Endothelial cell (in vitro differentiated cells): ENCODE data around the gene RAPGEF2. TPM values are rescaled to one million over a fixed set of nuclear protein-coding genes. Genes with fewer than 3 reads are reported as not detected.

Experiments used
- DNase-seq: peaks from one replicate; pipeline ENCODE4 v3.0.0; 2021; ENCODE audit warnings: low spot score
- H3K27ac Mint-ChIP-seq: one replicate; pipeline ENCODE4 v1.8.0; 2021; ENCODE audit warnings: mixed read lengths, inconsistent platforms; ENCODE audit not compliant: unreplicated experiment
- H3K27me3 Mint-ChIP-seq: one replicate; pipeline ENCODE4 v1.8.0; 2021; ENCODE audit warnings: mild to moderate bottlenecking, moderate library complexity, mixed read lengths, inconsistent platforms; ENCODE audit not compliant: unreplicated experiment
- H3K36me3 Mint-ChIP-seq: one replicate; pipeline ENCODE4 v1.8.0; 2021; ENCODE audit warnings: mild to moderate bottlenecking, low read depth, mixed read lengths, inconsistent platforms; ENCODE audit not compliant: unreplicated experiment
- H3K4me1 Mint-ChIP-seq: one replicate; pipeline ENCODE4 v1.8.0; 2021; ENCODE audit warnings: mild to moderate bottlenecking, mixed read lengths, inconsistent platforms; ENCODE audit not compliant: unreplicated experiment
- H3K4me3 Mint-ChIP-seq: one replicate; pipeline ENCODE4 v1.8.0; 2021; ENCODE audit warnings: mild to moderate bottlenecking, mixed read lengths, inconsistent platforms; ENCODE audit not compliant: unreplicated experiment
- H3K9me3 Mint-ChIP-seq: one replicate; pipeline ENCODE4 v1.8.0; 2021; ENCODE audit warnings: mixed read lengths, inconsistent platforms; ENCODE audit not compliant: unreplicated experiment
- total RNA-seq: library from RNA; stranded (reverse); fragmentation: NEBNext Ultra II Directional; extraction: Animal tissue kit (Norgen Biotek cat#: 25700); gene quantifications from one replicate; pipeline ENCODE4 v1.2.1, GENCODE V29; 2021; ENCODE audit not compliant: unreplicated experiment
- TF ChIP-seq, protein P1 (sequence below): fragments of 200-600 bp; sonication (generic); IDR thresholded peaks from one replicate; pipeline ENCODE4 v1.5.0; 2021; ENCODE audit warnings: antibody characterized with exemption; ENCODE audit not compliant: unreplicated experiment

RAPGEF2 gene
- total RNA-seq, 1 donor from 2014 or later: 108 TPM

DNA sequence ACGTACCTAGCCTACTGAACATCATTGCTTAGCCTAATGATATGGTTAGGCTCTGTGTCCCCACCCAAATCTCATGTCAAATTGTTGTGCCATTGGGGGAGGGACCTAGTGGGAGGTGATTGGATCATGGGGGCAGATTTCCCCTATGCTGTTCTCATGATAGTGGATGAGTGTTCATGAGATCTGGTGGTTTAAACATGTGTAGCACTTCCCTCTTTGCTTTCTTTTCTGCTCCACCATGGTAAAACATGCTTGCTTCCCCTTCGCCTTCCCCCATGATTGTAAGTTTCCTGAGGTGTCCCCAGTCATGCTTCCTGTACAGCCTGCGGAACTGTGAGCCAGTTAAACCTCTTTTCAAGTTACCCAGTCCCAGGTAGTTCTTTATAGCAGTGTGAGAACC is 102.6 kb downstream of the RAPGEF2 start:
- TF ChIP-seq, protein P1, sequence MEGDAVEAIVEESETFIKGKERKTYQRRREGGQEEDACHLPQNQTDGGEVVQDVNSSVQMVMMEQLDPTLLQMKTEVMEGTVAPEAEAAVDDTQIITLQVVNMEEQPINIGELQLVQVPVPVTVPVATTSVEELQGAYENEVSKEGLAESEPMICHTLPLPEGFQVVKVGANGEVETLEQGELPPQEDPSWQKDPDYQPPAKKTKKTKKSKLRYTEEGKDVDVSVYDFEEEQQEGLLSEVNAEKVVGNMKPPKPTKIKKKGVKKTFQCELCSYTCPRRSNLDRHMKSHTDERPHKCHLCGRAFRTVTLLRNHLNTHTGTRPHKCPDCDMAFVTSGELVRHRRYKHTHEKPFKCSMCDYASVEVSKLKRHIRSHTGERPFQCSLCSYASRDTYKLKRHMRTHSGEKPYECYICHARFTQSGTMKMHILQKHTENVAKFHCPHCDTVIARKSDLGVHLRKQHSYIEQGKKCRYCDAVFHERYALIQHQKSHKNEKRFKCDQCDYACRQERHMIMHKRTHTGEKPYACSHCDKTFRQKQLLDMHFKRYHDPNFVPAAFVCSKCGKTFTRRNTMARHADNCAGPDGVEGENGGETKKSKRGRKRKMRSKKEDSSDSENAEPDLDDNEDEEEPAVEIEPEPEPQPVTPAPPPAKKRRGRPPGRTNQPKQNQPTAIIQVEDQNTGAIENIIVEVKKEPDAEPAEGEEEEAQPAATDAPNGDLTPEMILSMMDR: no peak
- peak overlapping the region; percentile 44 for H3K4me3 Mint-ChIP-seq
- no peak for DNase-seq
- peaks cover 56% of the 10 kb centered on the region for H3K4me1 Mint-ChIP-seq
- peaks cover 13% of the 10 kb centered on the region for H3K36me3 Mint-ChIP-seq
- no peaks in the 10 kb centered on the region for H3K9me3 Mint-ChIP-seq
- peaks cover 13% of the 10 kb centered on the region for H3K27me3 Mint-ChIP-seq
- H3K27ac Mint-ChIP-seq: peak overlapping the region; percentile 81

DNA sequence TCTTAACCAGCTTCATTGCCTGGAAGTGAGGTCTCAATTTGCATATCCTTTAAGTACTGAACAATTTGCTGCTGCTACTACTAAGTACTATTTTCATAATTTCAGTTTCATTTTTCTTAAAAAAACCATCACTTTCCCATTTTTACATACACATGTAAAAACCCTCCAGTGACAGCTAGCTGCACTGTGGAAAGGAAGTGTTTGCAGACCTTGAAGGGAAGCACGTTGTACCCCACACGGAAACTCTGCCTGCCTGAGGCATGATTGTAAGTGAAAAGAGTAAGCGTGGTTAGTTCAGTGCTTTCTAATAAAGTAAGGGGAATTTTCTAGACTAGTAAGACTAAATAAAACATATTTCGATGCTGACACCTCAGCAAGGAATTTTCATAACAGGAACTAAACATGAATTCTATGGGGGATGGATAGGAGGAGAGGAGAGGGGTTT is 103.6 kb downstream of the RAPGEF2 start:
- Mint-ChIP-seq H3K4me1 (peaks cover 62% of the 10 kb centered on the region), H3K36me3 (peaks cover 14% of the 10 kb centered on the region), H3K4me3 (no peak overlapping the region), H3K9me3 (no peaks in the 10 kb centered on the region), H3K27ac (no peak overlapping the region), H3K27me3 (peaks cover 12% of the 10 kb centered on the region)
- TF ChIP-seq, protein P1: no peak
- no peak for DNase-seq

DNA sequence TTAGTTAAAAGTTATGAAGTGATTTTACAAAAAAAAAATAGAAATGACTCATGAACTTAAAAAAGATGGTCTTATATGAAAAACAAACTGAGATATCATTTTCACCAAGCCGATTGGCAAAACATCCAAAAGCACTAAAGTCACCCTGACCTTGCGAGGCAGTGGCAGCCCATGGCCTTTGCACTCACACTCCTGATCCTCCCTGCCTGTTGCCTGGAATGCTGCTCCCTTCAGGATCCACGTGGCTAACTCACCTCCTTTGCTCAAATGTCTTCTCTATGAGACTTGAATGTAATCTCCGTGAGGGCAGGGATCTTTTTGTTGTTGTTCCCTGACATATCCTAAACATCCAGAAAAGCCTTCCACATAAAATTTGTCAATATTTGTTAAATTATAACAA is 106.4 kb downstream of the RAPGEF2 start:
- TF ChIP-seq, protein P1: no peak
- Mint-ChIP-seq H3K27ac (no peak overlapping the region), H3K4me1 (peaks cover 40% of the 10 kb centered on the region), H3K36me3 (peaks cover 13% of the 10 kb centered on the region), H3K9me3 (no peaks in the 10 kb centered on the region), H3K4me3 (no peak overlapping the region), H3K27me3 (peaks cover 8% of the 10 kb centered on the region)
- DNase-seq: no peak

DNA sequence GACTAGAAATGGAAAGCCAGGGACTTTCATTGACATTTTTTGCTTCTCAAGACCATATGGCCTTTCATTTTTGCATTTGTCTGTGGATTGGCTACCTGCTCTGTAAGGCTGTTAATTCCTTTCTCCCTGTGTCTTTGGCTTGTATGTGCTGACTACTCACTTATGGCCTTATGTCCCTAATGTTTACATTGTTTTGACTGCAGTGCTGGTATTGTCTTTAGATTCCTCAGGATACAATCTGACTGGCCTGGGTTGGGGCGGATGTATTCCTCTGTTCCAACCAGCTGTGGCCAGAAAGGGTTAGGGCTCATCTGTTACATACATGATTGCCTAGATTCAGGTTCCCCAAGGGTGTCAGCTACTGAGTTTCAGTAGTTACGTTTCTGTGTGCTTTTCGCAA is 108.1 kb downstream of the RAPGEF2 start:
- DNase-seq: no peak
- no peak overlapping the region for H3K27ac Mint-ChIP-seq
- H3K9me3 Mint-ChIP-seq: no peaks in the 10 kb centered on the region
- H3K36me3 Mint-ChIP-seq: peaks cover 5% of the 10 kb centered on the region
- TF ChIP-seq, protein P1: no peak
- H3K4me3 Mint-ChIP-seq: no peak overlapping the region
- peaks cover 5% of the 10 kb centered on the region for H3K27me3 Mint-ChIP-seq
- H3K4me1 Mint-ChIP-seq: peaks cover 29% of the 10 kb centered on the region

DNA sequence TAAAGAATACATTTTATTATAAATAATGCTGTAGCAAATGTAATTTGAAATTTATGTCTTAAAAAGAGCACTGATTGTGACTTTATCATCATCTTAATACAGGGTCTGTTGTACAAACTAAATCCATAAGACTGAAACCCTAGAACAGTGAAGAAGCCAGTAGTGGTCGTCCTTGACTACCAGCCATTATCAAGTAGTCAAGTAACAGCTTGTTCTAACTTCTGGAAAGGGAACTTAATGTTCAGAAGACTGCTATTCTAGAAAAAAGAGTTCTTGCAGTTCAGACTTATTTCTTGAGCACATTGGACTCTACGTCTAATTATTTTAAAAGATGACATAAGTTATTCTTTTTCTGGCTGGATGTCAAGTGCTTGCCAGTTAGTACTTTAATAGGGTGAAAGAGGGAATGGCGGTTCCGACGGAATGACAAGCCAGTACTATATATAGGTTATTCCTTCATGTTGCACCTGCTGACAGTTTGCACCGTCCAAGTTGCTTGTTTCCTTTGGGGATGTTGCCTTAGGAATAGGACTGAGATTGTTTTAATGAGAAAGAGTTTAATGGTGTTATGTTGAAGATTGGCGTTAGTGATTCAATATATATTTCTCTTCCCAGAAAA is 109.9 kb downstream of the RAPGEF2 start:
- TF ChIP-seq, protein P1: no peak
- no peak overlapping the region for H3K27ac Mint-ChIP-seq
- H3K27me3 Mint-ChIP-seq: peaks cover 2% of the 10 kb centered on the region
- H3K9me3 Mint-ChIP-seq: no peaks in the 10 kb centered on the region
- DNase-seq: no peak
- H3K4me3 Mint-ChIP-seq: no peak overlapping the region
- H3K4me1 Mint-ChIP-seq: peaks cover 25% of the 10 kb centered on the region
- peaks cover 3% of the 10 kb centered on the region for H3K36me3 Mint-ChIP-seq
